Pancreas (tissue), 10 donors: ENCODE measurements around the gene TPRX2. TPM values are rescaled to one million over a fixed set of nuclear protein-coding genes. Genes with fewer than 3 reads are reported as not detected.
"Not testable (repeated sequence)": the region's sequence is repeated elsewhere in the genome, so short reads cannot be mapped to it uniquely, and the experiment has no call there.

ENCODE experiments used
- ATAC-seq, 4 donors: fragments of 200-7000 bp; cut with Tn5 transposase; one replicate each; pipeline versions ENCODE4 v1.8.0 to v1.9.1; 2020; ENCODE audit warnings: mild to moderate bottlenecking in 4 of 4, moderate library complexity in 4 of 4
- DNase-seq, 6 donors: peaks; one replicate each; pipeline ENCODE4 v3.0.0-alpha.2; 2020
- FAIRE-seq: peaks from 2 replicates; lab custom pipeline; 2012; peaks lifted over from hg19 to GRCh38; lab: Jason Lieb, UNC
- H3K27ac ChIP-seq, 4 donors: fragments of 200-600 bp; sonication (generic); 1 replicate in 3 of 4; 2 replicates in 1 of 4; pipeline versions ENCODE4 v1.5.0 to v1.8.0; 2020
- H3K27me3 ChIP-seq, 4 donors: fragments of 200-600 bp; one replicate each; pipeline ENCODE4 v1.8.0; 2021
- H3K36me3 ChIP-seq, 3 donors: fragments of 200-600 bp; sonication (generic) in 1 of 3; one replicate each; pipeline versions ENCODE4 v1.5.0 to v1.8.0; 2020 to 2021
- H3K4me1 ChIP-seq, 3 donors: fragments of 200-600 bp; one replicate each; pipeline ENCODE4 v1.8.0; 2021
- H3K4me3 ChIP-seq, 4 donors: fragments of 200-600 bp; sonication (generic) in 2 of 4; one replicate each; pipeline versions ENCODE4 v1.5.0 to v1.8.0; 2020 to 2021
- H3K9me3 ChIP-seq, 4 donors: fragments of 200-600 bp; one replicate each; pipeline ENCODE4 v1.8.0; 2021
- CTCF ChIP-seq, 4 donors: fragments of 200-600 bp; sonication (generic) in 3 of 4; IDR thresholded peaks; one replicate each; pipeline versions ENCODE4 v1.5.0 to v1.8.0; 2021; ENCODE audit warnings: antibody characterized with exemption in 4 of 4
- WGBS, 2 donors: extraction: QIAGEN DNeasy Blood & Tissue Kit; methylation state at CpG; one replicate each; pipeline ENCODE4 v1.1.7; 2013; 5-methylcytosine and 5-hydroxymethylcytosine counted together
- intact Hi-C, 3 donors: fragments of 100-400 bp; cut with DNase I; formaldehyde crosslinking; loops; one replicate each; pipeline versions ENCODE4 v1.11.1 to v1.14.2; 2022
- polyA plus RNA-seq, 2 donors: library from polyadenylated mRNA; stranded (reverse); fragments of 200-250 nt; gene quantifications; one replicate each; pipeline ENCODE4 v1.2.3, GENCODE V29; 2013
- total RNA-seq, 6 donors: library from RNA; stranded (reverse); fragmentation: NEBNext Ultra II Directional in 4 of 6; extraction: Animal tissue kit (Norgen Biotek cat#: 25700) in 4 of 6; gene quantifications; one replicate each; pipeline versions ENCODE4 v1.2.1 to v1.2.4, GENCODE V29; 2021 to 2023
- donor health status: healthy with polysubstance abuse.
- donor health status: DM: no; HTN: no; CAD: no; lungs with moderate emphysema.
- donor health status: DM: no; HTN: no; CAD: no.
- donor health status: control.
- donor health status: control.
- donor health status: Bipolar disorder and iron deficiency.
- donor health status: DM: yes; HTN: yes; CAD: no.
- donor health status: DM: no; HTN: no; CAD: no.
- donor health status: DM: no; HTN: no; CAD: no.
- donor health status: DM: yes; HTN: yes; CAD: no.

Gene TPRX2
- not detected for total RNA-seq
- not detected for polyA plus RNA-seq

GRCh38 chr19:47858646-47859285 lies at the start of gene TPRX2:
Gene TPRX2, plus strand, starts transcription at chr19:47859235. Its CDS starts 12 bp downstream, at chr19:47859247.
- H3K9me3 ChIP-seq, intact Hi-C loops, FAIRE-seq, H3K4me3 ChIP-seq, H3K36me3 ChIP-seq, ATAC-seq, H3K4me1 ChIP-seq, H3K27me3 ChIP-seq, H3K27ac ChIP-seq: not testable (repeated sequence)
- DNase-seq = peak in 1 of 6 donors; percentile 34
- WGBS, 2 donors = 68 to 70% methylated on average over 6 to 9 of the region's 9 CpGs

- Histone ChIP-seq H3K4me1 (no peaks in the 10 kb centered on the region), H3K27ac (no peak overlapping the region), H3K27me3 (no peaks in the 10 kb centered on the region), H3K36me3 (no peaks in the 10 kb centered on the region), H3K4me3 (no peak overlapping the region), H3K9me3 (no peaks in the 10 kb centered on the region)
- FAIRE-seq = no peak
- peak; percentile 55 to 93 (median 80) for ATAC-seq
- 21 to 22% methylated on average over 17 of the region's 17 CpGs for WGBS, 2 donors
- intact Hi-C loops = no loop called here
- peak; percentile 37 to 94 (median 70) for DNase-seq
- peak; percentile 35 to 52 (median 47) for TF ChIP-seq CTCF (IDR thresholded peaks at IDR 0.05)
These were observed 45.6 kb upstream of the TPRX2 start for GRCh38 chr19:47813304-47813994.

GRCh38 chr19:47813995-47814328 lies 45.1 kb upstream of the TPRX2 start:
- no peak for TF ChIP-seq CTCF (IDR thresholded peaks at IDR 0.05)
- intact Hi-C loops = no loop called here
- no peak for DNase-seq
- Histone ChIP-seq H3K9me3 (no peaks in the 10 kb centered on the region), H3K36me3 (no peaks in the 10 kb centered on the region), H3K4me3 (no peak overlapping the region), H3K27ac (no peak overlapping the region), H3K4me1 (no peaks in the 10 kb centered on the region), H3K27me3 (no peaks in the 10 kb centered on the region)
- WGBS, 2 donors = 45 to 54% methylated on average over 7 of the region's 7 CpGs
- no peak for FAIRE-seq
- ATAC-seq = no peak

GRCh38 chr19:47816270-47816669 lies 42.8 kb upstream of the TPRX2 start:
- H3K36me3 ChIP-seq, H3K27me3 ChIP-seq, H3K27ac ChIP-seq, intact Hi-C loops, H3K9me3 ChIP-seq, H3K4me3 ChIP-seq, ATAC-seq, FAIRE-seq, H3K4me1 ChIP-seq, DNase-seq: not testable (repeated sequence)
- WGBS, 2 donors = 87 to 88% methylated on average over 8 of the region's 8 CpGs

- H3K4me1 ChIP-seq, H3K4me3 ChIP-seq, H3K9me3 ChIP-seq, H3K36me3 ChIP-seq, intact Hi-C loops, ATAC-seq, FAIRE-seq, H3K27me3 ChIP-seq, DNase-seq, H3K27ac ChIP-seq: not testable (repeated sequence)
- 69 to 85% methylated on average over 1 of the region's 1 CpG for WGBS, 2 donors
These were observed 40.8 kb upstream of the TPRX2 start for GRCh38 chr19:47818221-47818620.

- Histone ChIP-seq H3K4me1 (no peaks in the 10 kb centered on the region), H3K4me3 (no peak overlapping the region), H3K27me3 (no peaks in the 10 kb centered on the region), H3K36me3 (no peaks in the 10 kb centered on the region), H3K9me3 (no peaks in the 10 kb centered on the region), H3K27ac (no peak overlapping the region)
- no peak for ATAC-seq
- intact Hi-C loops = no loop called here
- DNase-seq = no peak
- WGBS, 2 donors = 11 to 14% methylated on average over 10 of the region's 10 CpGs
- no peak for FAIRE-seq
- TF ChIP-seq CTCF (IDR thresholded peaks at IDR 0.05) = no peak
These were observed 39.2 kb upstream of the TPRX2 start for GRCh38 chr19:47819858-47820257.
